ENCODE measurements around the gene FDXACB1.
A peak's percentile ranks its signal among the peaks of the same experiment; 100 is the strongest.

Gene FDXACB1

DNA sequence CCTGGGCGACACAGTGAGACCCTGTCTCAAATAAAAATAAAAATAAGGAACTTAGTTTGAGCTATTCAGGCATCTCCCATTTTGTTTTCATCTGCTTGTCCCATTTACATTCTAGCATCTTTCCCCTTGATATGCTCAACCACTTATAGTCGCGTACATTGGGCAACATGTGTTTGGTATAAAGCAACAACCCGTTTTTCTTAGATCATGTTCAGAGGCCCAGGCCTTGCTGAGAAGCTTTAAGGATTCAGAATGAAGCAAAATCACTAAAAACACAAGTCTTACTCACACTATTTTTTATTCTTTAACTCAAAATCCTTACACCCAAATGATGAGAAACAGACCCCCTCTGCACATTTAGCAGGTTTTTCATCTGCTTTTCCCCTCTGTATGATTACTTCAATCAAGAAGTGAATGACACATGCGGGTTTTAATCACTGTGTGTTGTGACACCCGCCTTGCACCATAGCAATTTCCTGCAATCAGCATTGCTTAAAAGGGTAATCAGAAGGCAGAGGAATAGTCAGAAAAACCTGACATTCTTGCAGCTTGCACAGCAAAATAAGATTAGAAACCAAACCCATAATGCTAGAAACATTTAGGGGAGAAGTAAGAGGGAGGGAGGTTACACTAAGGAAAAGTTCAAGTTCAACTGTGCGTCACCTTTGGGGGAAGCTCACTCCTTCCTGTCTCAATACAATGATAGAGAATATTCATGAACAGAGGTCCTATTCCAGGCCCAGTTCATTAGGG lies 33.5 kb downstream of the FDXACB1 start:
- no peak for DNase-seq (ENCODE audit: low spot score)

DNA sequence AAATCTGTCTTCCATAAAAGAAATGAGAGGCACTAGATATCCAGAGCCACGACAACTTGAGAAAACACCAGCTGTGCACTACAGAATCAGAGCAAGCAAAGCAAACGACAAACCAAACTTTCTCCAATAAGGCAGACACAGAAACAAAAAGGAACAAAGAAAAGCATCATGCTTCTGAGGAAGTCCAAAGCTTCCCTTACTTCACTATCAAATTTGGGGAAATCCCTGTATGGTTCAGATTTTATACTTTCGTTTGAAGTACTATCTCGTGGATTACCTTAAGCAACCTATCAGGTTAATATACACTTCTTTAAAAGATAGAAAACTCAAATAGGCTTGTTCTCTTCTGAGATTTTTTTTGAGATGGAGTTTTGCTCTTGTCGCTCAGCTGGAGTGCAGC lies 35.3 kb downstream of the FDXACB1 start:
- DNase-seq (ENCODE audit: low spot score): no peak

DNA sequence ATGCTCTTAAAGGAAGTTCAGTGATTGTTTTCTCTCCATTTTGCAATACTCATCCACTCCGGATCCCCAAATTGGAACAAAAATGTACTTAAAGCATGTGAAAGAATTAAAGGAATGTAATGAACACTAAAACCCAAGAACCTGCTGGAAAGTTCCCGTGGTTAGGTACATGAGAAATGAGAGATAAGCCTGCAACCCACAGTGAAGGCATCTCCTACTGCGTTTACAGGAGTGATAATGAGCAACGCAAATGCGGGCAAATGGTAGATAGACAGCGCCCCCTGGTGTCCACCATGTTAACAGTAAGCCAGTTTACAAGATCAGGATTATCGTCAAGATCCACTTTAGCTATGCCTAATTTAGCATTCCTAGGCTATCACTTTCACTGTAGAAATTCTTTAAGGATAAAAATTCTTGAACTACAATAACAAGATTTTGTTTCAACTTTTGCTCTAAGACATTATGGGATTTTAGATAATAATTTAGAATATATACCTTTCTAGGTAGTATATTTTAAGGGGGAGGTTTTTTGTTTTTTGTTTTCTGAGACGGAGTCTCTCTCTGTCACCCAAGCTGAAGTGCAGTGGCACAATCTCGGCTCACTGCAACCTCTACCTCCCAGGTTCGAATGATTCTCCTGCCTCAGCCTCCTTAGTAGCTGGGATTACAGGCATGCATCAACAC lies 37.5 kb downstream of the FDXACB1 start:
- DNase-seq (ENCODE audit: low spot score): peak; percentile 83

DNA sequence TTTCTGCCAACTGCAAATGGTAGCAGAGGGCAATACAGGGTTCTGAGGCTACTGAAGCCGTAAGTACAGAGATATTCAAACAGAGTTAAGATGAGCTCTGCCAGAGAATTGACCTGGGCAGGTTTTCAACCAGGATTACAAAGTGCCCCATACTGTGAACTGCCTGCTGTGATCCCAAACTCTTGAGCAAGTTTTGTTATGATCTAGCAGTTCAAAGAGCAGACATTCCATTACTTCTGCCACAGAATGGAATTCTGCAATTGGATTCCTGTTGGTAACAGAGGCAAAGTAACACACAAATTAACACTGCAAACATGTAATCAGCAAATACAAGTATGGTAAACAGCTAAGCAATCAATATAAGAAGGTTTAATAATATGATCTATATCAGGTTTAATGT lies 38.8 kb downstream of the FDXACB1 start:
- DNase-seq (ENCODE audit: low spot score): peak; percentile 35

DNA sequence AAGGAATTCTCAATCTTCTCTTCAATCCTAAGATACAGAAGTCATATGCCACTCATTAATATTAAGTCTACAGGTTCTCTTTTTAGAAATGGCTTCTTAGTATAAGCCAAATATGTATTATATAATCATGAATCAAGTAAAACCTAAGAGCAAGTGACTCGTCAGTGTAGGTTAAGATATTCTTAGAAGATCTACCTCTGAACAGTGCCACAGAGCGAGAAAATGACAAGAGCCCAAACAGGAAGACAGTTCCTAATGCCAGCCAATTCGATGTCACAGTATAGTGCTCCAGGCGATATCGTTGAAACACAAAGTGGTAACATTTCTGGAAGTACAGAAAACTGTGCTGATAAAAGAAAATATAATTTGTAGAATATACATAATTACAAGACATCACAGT lies 40.9 kb downstream of the FDXACB1 start:
- DNase-seq (ENCODE audit: low spot score): no peak

DNA sequence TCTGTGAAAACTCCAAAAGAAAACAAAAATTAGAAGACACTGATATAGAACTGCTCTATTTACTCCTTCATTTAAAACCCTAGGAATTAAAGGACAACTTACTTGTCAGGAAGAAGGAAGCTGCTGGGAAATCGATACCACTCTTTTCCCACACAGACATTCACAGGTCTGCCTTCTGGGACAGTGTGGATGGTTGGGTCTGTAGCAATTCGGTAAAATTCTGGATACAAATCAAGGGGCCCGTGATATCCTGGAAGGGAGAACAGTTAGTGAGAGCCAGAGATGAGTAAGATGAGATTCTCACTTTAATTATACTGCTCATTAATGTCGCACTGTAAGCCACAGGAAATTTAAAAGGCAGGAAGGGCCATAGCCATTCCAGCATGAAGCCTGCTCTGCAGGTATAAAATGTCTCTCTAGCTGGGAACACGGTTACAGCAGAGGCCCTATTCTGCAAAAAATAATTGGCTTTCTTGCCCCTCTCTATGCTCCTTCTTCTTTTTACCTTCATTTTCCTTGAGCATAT lies 41.5 kb downstream of the FDXACB1 start:
- no peak for DNase-seq (ENCODE audit: low spot score)

DNA sequence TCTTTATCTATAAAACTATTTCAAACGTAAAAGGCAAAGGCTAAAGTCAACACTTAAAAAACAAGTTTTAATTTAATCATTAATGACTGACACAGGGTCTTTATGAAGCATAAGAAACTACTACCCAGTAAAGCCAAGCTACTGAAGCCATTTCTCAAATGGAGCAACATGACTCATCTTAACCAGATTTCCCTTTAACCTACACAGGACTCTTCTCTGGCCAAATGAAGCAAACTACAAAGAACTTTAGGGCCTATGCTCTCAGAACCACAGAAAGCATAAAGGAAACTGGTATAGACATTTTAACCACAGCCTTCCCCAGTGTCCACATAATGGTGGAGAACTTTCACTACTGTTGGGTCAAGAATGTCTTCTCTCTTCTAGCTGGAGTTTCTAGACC lies 42.2 kb downstream of the FDXACB1 start:
- DNase-seq (ENCODE audit: low spot score): no peak

DNA sequence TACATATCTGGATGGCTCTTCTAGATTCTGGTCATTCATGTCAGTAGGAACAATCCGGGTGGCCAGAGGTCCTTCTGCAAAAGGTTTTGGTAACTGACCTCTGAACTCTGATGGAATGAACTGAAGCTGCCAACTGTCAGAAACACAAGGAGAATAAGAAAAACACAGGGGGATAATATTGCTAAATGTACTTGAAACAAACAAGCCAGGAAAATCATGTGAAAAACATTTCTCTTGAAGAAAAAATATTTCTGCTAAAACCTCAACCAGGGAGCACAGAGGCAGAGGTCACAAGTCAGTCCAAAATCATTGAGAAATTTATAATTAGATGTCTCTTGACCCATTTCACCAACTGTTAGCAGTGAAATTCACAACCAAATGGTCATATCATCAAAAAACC lies 42.8 kb downstream of the FDXACB1 start:
- no peak for DNase-seq (ENCODE audit: low spot score)

DNA sequence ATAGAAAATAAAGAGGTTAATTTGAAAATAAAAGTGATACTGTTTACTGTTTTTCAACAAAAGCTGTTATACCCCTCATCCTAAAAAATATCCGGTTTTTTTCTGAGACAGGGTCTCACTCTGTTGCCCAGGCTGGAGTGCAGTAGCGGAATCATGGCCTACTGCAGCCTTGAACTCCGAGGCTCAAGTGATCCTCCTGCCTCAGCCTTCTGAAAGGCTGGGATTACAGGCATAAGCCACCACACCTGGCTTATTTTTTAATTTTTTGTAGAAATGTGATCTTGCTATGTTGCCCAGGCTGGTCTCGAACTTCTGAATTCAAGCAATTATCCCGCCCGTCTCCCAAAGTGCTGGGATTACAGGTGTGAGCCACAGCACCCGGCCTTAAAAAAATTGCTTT lies 43.3 kb downstream of the FDXACB1 start:
- no peak for DNase-seq (ENCODE audit: low spot score)

DNA sequence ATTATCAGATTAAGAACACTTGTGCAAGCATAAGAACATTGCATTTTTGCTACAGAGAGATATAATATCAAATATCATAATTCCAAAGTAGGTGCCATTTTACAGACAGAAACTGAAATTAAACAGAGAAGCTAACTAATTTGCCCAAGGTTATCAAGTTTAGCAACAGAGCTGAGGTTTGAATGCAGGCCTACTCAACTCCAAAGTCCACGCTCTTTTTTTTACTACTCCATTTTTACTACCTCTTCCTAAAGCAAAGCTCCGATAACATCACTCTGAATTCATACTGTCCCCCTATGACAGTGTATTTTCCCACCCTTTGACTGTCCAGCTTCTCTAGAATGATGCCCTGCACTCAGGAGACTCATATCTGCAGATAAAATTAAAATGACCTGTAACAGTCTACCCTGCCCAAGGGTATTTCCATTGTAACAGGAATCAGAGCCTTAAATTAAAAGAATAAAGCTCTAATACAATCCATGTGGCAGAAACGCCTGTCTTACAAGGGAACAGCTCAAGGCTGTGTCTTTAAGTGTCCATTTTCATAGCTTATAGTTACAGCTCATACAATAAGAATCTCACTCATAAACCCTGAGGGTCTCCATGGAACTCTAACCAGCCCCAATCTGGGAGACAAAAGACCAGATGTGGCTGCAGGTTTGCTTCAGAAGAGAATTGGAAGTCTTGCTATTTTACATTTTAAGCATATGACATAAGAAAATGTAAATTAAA lies 44.4 kb downstream of the FDXACB1 start:
- no peak for DNase-seq (ENCODE audit: low spot score)

DNA sequence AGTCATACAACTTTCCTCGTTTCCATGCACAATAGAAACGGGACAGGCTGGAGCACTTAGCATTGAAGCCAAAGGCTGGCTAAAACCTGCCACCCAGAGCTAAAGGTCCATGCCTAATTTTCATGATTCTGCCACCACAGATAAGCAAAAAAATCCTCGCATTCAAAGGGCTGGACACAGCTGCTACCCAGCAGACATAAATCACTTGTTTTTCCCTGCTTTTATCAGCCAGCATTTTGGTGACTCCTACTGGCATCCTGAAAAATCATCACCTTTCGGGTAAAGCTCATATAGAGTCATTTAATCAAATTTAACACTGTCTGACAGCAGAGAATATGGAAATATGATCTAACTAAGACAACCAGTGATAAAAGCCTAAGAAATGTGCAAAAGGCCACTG lies 45.4 kb downstream of the FDXACB1 start:
- no peak for DNase-seq (ENCODE audit: low spot score)

DNA sequence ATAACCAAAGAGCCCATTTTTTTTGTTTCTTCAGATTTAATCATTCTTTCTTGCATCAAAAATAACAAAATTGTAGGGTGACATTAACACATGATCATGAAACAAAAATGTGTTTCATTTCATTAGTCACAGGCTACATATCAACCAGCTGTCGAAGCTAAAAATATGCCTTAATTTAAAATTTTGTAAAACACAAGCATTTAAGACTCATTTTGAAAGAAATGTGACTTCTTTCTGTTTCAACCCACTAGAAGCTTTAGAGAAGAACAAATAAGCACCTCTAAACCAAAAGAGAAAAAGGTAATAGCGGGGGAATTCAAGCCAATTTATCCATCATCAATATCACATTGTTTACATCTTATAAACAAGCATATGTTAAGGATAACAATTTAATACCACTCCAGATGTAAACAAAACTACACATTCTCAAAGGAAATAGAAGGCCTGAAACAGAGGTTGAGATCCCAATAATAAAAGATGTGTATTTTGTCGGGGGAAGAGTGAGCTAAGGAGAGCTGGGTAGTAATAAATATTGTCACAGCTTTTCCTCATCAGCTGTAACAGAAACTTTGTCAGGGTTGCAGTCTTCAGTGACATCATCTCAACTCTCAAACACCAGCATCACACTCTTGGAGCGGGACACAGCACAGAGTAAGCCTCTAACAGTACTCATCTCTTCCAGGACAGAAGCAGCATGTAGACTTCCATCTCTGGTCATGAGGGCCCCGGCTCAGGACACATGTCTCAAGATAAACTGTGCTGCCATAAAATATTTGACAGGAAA lies 49.6 kb downstream of the FDXACB1 start:
- DNase-seq (ENCODE audit: low spot score): peak; percentile 20

DNA sequence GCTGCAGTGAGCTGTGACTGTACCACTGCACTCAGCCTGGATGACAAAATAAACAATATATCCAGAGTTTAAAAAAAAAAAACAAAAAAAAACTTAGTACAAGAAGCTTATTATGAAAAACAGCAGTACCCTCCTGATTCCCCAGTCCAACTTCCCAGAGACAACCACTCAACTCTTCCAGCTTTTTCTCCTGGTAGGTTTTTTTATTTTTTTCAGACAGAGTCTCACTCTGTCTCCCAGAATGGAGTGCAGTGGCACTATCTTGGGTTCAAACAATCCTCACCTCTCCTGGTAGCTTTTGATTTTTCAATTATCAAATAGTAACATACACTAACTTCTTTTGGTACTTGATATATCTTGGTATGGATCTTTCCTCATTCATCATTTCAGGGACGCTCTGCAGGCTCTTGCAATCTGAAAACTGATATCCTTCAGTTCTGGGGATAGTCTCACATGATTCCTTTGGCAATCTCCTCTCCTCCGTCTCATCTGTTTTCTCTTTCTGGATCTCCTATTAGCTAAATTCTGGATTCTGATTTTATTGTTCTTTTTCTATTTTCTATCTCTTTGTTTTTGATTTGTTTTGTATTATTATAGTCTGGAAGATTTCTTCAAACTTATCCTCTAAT lies 52.5 kb downstream of the FDXACB1 start:
- no peak for DNase-seq (ENCODE audit: low spot score)

Measured in GM03348 (cell line).